Skeletal muscle tissue (tissue), 4 donors: ENCODE measurements around the gene RTL10. TPM values are rescaled to one million over a fixed set of nuclear protein-coding genes. Genes with fewer than 3 reads are reported as not detected.

Source experiments
- H3K27ac ChIP-seq: one replicate; pipeline ENCODE4 v1.7.0; 2013; ENCODE audit warnings: mild to moderate bottlenecking, low read depth, low read length, inconsistent platforms
- H3K27me3 ChIP-seq, 3 donors: one replicate each; pipeline ENCODE4 v1.7.0; 2013; ENCODE audit warnings: low read length in 3 of 3; ENCODE audit not compliant: control insufficient read depth in 3 of 3, insufficient read depth in 3 of 3
- H3K36me3 ChIP-seq, 3 donors: one replicate each; pipeline ENCODE4 v1.7.0; 2013; ENCODE audit warnings: low read length in 3 of 3; ENCODE audit not compliant: control insufficient read depth in 3 of 3, insufficient read depth in 3 of 3
- H3K4me1 ChIP-seq, 3 donors: one replicate each; pipeline ENCODE4 v1.7.0; 2013; ENCODE audit warnings: low read length in 3 of 3, mild to moderate bottlenecking in 3 of 3; ENCODE audit not compliant: control insufficient read depth in 3 of 3, insufficient read depth in 3 of 3
- H3K4me3 ChIP-seq, 3 donors: one replicate each; pipeline ENCODE4 v1.7.0; 2013; ENCODE audit warnings: low read length in 3 of 3
- H3K9ac ChIP-seq, 3 donors: one replicate each; pipeline ENCODE4 v1.7.0; 2013; ENCODE audit warnings: low read length in 3 of 3, mild to moderate bottlenecking in 3 of 3, moderate library complexity in 2 of 3, low read depth in 1 of 3
- H3K9me3 ChIP-seq, 3 donors: one replicate each; pipeline ENCODE4 v1.7.0; 2013; ENCODE audit warnings: low read length in 3 of 3; ENCODE audit not compliant: control insufficient read depth in 3 of 3
- total RNA-seq: library from RNA; depleted of rRNA; stranded (reverse); fragments of >200 nt; gene quantifications from one replicate; pipeline ENCODE4 v1.2.3, GENCODE V29; 2014
- donor health status: Osteomylitis.

RTL10 gene
- total RNA-seq, 1 donor from 2014 or later = 9.4 TPM

- H3K4me3 ChIP-seq = no peak overlapping the region
- no peaks in the 10 kb centered on the region for H3K27me3 ChIP-seq
- H3K36me3 ChIP-seq = no peaks in the 10 kb centered on the region
- no peaks in the 10 kb centered on the region for H3K9me3 ChIP-seq
- H3K9ac ChIP-seq = no peak overlapping the region
- H3K4me1 ChIP-seq = no peaks in the 10 kb centered on the region
- no peak overlapping the region for H3K27ac ChIP-seq
Observed at GRCh38 chr22:19862619-19863246, 8.1 kb upstream of the RTL10 start.

DNA sequence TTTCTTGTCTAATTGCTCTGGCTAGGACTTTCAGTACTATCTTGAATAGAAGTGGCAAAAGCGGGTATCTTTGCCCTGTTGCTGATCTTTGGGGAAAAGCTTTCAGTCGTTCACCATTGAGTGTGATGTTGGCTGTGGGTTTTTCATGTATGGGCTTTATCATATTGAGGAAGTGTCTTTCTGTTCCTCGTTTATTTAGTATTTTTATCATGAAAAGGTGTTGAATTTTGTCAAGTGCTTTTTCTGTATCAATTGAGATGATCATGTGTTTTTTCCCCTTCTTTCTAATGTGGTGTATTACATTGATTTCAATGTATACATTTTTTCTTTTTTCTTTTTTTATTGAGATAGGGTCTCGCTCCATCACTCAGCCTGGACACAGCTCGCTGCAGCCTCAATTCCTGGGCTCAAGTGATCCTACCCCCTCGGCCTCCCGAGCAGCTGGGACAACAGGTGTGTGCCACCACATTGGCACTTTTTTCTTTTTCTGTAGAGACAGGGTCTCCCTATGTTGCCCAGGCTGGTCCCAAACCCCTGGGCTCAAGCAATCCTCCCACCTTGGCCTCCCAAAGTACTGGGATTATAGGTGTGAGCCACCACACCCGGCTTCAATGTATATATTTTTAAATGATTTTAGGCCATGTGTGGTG lies 5.3 kb upstream of the RTL10 start:
- no peaks in the 10 kb centered on the region for H3K36me3 ChIP-seq
- no peak overlapping the region for H3K27ac ChIP-seq
- H3K27me3 ChIP-seq = no peaks in the 10 kb centered on the region
- H3K9ac ChIP-seq = no peak overlapping the region
- no peaks in the 10 kb centered on the region for H3K9me3 ChIP-seq
- H3K4me1 ChIP-seq = peaks cover 10 to 13% (median 12%) of the 10 kb centered on the region in 3 donors
- H3K4me3 ChIP-seq = no peak overlapping the region

- Histone ChIP-seq H3K36me3 (peaks cover under 1 to 3% (median 2%) of the 10 kb centered on the region in 3 donors), H3K4me3 (no peak overlapping the region), H3K4me1 (peaks cover 28 to 34% (median 28%) of the 10 kb centered on the region in 3 donors), H3K9ac (no peak overlapping the region), H3K27ac (no peak overlapping the region), H3K27me3 (no peaks in the 10 kb centered on the region), H3K9me3 (no peaks in the 10 kb centered on the region)
Observed at GRCh38 chr22:19857382-19857781, 2.7 kb upstream of the RTL10 start.

GRCh38 chr22:19855504-19856409 lies 1.1 kb upstream of the RTL10 start:
- no peaks in the 10 kb centered on the region for H3K9me3 ChIP-seq
- peak overlapping the region; percentile 79 to 97 (median 92) for H3K4me3 ChIP-seq
- no peaks in the 10 kb centered on the region for H3K27me3 ChIP-seq
- H3K4me1 ChIP-seq = peaks cover 28 to 43% (median 29%) of the 10 kb centered on the region in 3 donors
- peaks cover 16 to 18% (median 16%) of the 10 kb centered on the region in 3 donors for H3K36me3 ChIP-seq
- peak overlapping the region; percentile 87 to 99 (median 98) for H3K9ac ChIP-seq
- H3K27ac ChIP-seq = peak overlapping the region; percentile 92

DNA sequence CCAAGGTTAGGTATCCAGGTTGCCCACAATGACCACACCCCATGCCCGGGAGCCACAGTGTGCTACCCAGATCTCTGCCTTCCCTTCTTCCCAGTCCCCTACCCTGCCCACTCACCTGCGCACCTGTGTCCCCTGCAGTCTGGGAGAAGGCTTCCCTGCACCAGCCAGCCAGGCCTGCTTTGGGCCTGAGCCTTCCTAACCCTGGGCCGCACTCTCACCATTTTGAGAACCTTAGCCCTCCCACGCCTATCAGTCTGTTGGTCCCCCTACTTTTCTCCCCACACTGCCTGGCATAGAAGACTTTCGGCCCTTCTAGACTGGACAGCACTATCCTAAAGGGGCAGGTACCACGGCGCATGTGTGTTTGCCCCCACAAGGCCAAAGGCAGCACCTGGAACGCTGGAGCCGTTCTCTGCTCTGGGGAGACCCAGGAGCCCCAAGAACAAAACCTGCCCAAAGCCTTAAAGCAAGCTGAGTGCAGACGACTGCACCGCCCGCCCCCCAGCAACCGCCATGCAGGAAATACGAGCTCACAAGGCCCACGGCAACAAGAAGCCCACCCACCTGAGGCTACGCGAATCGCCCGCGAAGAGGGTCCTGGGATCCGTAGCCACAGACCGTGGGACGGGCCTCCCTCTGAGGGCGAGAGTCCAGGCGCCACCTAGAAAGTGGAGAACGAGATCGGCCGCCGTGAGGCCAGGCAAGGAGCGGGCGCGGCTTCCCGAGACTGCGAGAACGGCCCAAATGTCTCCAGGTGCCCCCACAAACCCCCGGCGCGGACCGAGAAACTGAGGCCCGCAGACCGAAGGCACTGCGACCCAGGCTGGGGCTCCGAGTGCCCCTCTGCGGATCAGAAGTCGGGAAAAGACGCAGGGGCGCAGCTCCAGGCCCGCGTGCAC lies 546 bp downstream of the RTL10 start:
- H3K27ac ChIP-seq = peak overlapping the region; percentile 82
- no peaks in the 10 kb centered on the region for H3K27me3 ChIP-seq
- H3K4me1 ChIP-seq = peaks cover 28 to 55% (median 35%) of the 10 kb centered on the region in 3 donors
- H3K9me3 ChIP-seq = no peaks in the 10 kb centered on the region
- H3K4me3 ChIP-seq = peak overlapping the region; percentile 89 to 97 (median 95)
- H3K9ac ChIP-seq = peak overlapping the region; percentile 92 to 99 (median 98)
- H3K36me3 ChIP-seq = peaks cover 23 to 28% (median 24%) of the 10 kb centered on the region in 3 donors

- H3K4me1 ChIP-seq = peaks cover 34 to 63% (median 42%) of the 10 kb centered on the region in 3 donors
- H3K9me3 ChIP-seq = no peaks in the 10 kb centered on the region
- no peaks in the 10 kb centered on the region for H3K27me3 ChIP-seq
- peak overlapping the region; percentile 92 to 99 (median 98) for H3K9ac ChIP-seq
- H3K4me3 ChIP-seq = peak overlapping the region; percentile 89 to 97 (median 95)
- peak overlapping the region; percentile 82 for H3K27ac ChIP-seq
- H3K36me3 ChIP-seq = peaks cover 23 to 28% (median 24%) of the 10 kb centered on the region in 3 donors
Observed at GRCh38 chr22:19853058-19853878, 1.4 kb downstream of the RTL10 start.

GRCh38 chr22:19852177-19852781 lies 2.4 kb downstream of the RTL10 start:
- peaks cover 23 to 28% (median 24%) of the 10 kb centered on the region in 3 donors for H3K36me3 ChIP-seq
- no peak overlapping the region for H3K27ac ChIP-seq
- H3K4me1 ChIP-seq = peaks cover 34 to 66% (median 42%) of the 10 kb centered on the region in 3 donors
- H3K9ac ChIP-seq = peak overlapping the region in 2 of 3 donors; percentile 59 to 98
- no peaks in the 10 kb centered on the region for H3K27me3 ChIP-seq
- H3K9me3 ChIP-seq = no peaks in the 10 kb centered on the region
- H3K4me3 ChIP-seq = no peak overlapping the region

DNA sequence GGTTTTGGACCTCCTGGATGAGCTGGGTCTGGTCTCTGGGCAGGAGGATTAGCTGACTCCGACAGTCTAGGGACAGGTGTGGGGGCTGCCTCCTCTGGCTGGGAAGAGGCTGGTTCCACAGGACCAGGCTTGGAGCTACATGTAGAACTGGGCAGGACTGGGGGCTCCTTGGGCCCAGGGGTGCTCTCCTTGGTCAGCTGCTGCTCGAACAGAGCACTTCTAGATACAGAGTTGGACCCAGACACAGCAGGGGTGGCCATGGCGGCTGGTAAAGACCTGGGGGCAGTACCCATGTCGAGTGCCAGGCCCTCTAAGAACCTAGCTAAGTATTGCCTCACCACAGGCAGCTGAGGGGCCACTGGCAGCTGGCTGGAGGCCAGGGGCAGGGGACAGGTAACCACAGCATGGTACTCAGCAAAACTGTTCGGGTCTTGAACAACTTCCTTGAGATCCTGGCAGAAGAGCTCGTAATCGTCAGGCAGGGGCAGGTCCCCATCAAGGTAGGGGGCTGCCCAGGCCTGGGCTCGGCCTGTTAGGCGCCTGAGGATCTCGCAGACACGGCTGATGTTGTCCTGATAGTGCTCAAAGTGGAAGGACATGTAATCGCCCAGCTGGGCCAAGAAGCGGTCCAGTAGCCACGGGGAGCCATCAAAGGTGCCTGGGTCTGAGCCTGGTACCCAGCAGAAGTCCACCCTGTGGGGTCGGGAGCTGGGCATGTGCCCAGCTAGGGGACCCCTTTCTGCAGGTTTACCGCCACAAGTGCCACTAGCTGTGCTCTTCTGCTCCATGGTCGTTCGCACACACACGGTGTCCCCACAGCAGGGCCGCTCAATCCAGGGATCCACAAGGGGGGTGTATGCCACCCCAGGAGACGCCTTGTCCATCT lies 3.1 kb downstream of the RTL10 start:
- Histone ChIP-seq H3K4me1 (peaks cover 34 to 66% (median 42%) of the 10 kb centered on the region in 3 donors), H3K9me3 (no peaks in the 10 kb centered on the region), H3K9ac (peak overlapping the region in 1 of 3 donors; percentile 98), H3K36me3 (peaks cover 28 to 29% (median 28%) of the 10 kb centered on the region in 3 donors), H3K4me3 (no peak overlapping the region), H3K27me3 (no peaks in the 10 kb centered on the region), H3K27ac (no peak overlapping the region)
